ENCODE measurements around the gene PTH. TPM values are rescaled to one million over a fixed set of nuclear protein-coding genes. Genes with fewer than 3 reads are reported as not detected.

The PTH gene
- total and polyA plus RNA-seq, 2 experiments from 2014 or later: not detected

GRCh38 chr11:13463779-13464290, 32.0 kb downstream of the PTH start:
- peaks cover 3% of the 10 kb centered on the region for H3K4me1 ChIP-seq (ENCODE audit: low read depth)
- peak overlapping the region; percentile 84 for H3K27ac ChIP-seq
- H3K27me3 ChIP-seq: no peaks in the 10 kb centered on the region
- DNase-seq (ENCODE audit: low read depth in 1 of 2, low spot score in 1 of 2): no peak
- no peak for TF ChIP-seq CTCF (IDR thresholded peaks at IDR 0.05; ENCODE audit: low read depth, low read length)
- H3K4me3 ChIP-seq: peak overlapping the region; percentile 65
- no peaks in the 10 kb centered on the region for H3K36me3 ChIP-seq
- no peaks in the 10 kb centered on the region for H3K9me3 ChIP-seq (ENCODE audit: low read depth)

GRCh38 chr11:13462901-13463778, 32.7 kb downstream of the PTH start, which contains the start of gene BTBD10:
Gene BTBD10, minus strand, starts transcription at chr11:13463222. Its CDS starts 18,098 bp downstream, at chr11:13445124.
- TF ChIP-seq CTCF (IDR thresholded peaks at IDR 0.05; ENCODE audit: low read depth, low read length): no peak
- peak within 1 kb of the TSS; percentile 84 for H3K27ac ChIP-seq
- H3K4me1 ChIP-seq (ENCODE audit: low read depth): peaks cover 3% of the 10 kb centered on the region
- no peaks in the 10 kb centered on the region for H3K36me3 ChIP-seq
- peak; percentile 96 to 97 for DNase-seq (ENCODE audit: low read depth in 1 of 2, low spot score in 1 of 2)
- no peaks in the 10 kb centered on the region for H3K27me3 ChIP-seq
- H3K9me3 ChIP-seq (ENCODE audit: low read depth): no peaks in the 10 kb centered on the region
- peak within 1 kb of the TSS; percentile 65 for H3K4me3 ChIP-seq

GRCh38 chr11:13462311-13462900, 33.4 kb downstream of the PTH start:
- H3K9me3 ChIP-seq (ENCODE audit: low read depth): no peaks in the 10 kb centered on the region
- peak overlapping the region; percentile 84 for H3K27ac ChIP-seq
- no peaks in the 10 kb centered on the region for H3K36me3 ChIP-seq
- DNase-seq (ENCODE audit: low read depth in 1 of 2, low spot score in 1 of 2): peak; percentile 24 to 63
- H3K4me3 ChIP-seq: peak overlapping the region; percentile 65
- no peak for TF ChIP-seq CTCF (IDR thresholded peaks at IDR 0.05; ENCODE audit: low read depth, low read length)
- no peaks in the 10 kb centered on the region for H3K27me3 ChIP-seq
- peaks cover 3% of the 10 kb centered on the region for H3K4me1 ChIP-seq (ENCODE audit: low read depth)

GRCh38 chr11:13461291-13461690, 34.5 kb downstream of the PTH start:
- Histone ChIP-seq H3K27me3 (no peaks in the 10 kb centered on the region), H3K9me3 (ENCODE audit: low read depth) (no peaks in the 10 kb centered on the region), H3K27ac (no peak overlapping the region), H3K4me1 (ENCODE audit: low read depth) (peaks cover 3% of the 10 kb centered on the region), H3K36me3 (no peaks in the 10 kb centered on the region), H3K4me3 (no peak overlapping the region)
- no peak for TF ChIP-seq CTCF (IDR thresholded peaks at IDR 0.05; ENCODE audit: low read depth, low read length)
- DNase-seq (ENCODE audit: low read depth in 1 of 2, low spot score in 1 of 2): no peak

GRCh38 chr11:13450832-13451397, 44.9 kb downstream of the PTH start:
- Histone ChIP-seq H3K27ac (no peak overlapping the region), H3K9me3 (ENCODE audit: low read depth) (no peaks in the 10 kb centered on the region), H3K27me3 (no peaks in the 10 kb centered on the region), H3K36me3 (no peaks in the 10 kb centered on the region), H3K4me3 (no peak overlapping the region), H3K4me1 (ENCODE audit: low read depth) (no peaks in the 10 kb centered on the region)
- TF ChIP-seq CTCF (IDR thresholded peaks at IDR 0.05; ENCODE audit: low read depth, low read length): no peak
- DNase-seq (ENCODE audit: low read depth in 1 of 2, low spot score in 1 of 2): no peak

Data from cardiac muscle cell (in vitro differentiated cells and primary cell).